HL-60 (cell line): ENCODE data around the gene PTPRG.

Experiments
- DNase-seq, 2 experiments: peaks; one replicate each; pipeline ENCODE4 v3.0.0-alpha.2; 2010 to 2020; ENCODE audit warnings: low read depth in 1 of 2, low spot score in 1 of 2
- H3K27ac ChIP-seq: fragments of 250-450 bp; sonication (Bioruptor Pico); replicated peaks from 2 replicates; pipeline ENCODE4 v1.5.1; 2020; ENCODE audit warnings: mild to moderate bottlenecking, moderate library complexity
- H3K27me3 ChIP-seq: fragments of 250-450 bp; sonication (Bioruptor Pico); 2 replicates; pipeline ENCODE4 v1.5.1; 2021; ENCODE audit warnings: mild to moderate bottlenecking, moderate library complexity; ENCODE audit not compliant: insufficient read depth, poor library complexity, severe bottlenecking
- H3K4me3 ChIP-seq: replicated peaks from 2 replicates; pipeline ENCODE4 v1.5.1; 2011; ENCODE audit warnings: mild to moderate bottlenecking, control low read depth, low read length; ENCODE audit not compliant: insufficient read depth
- CTCF ChIP-seq: IDR thresholded peaks from one replicate; pipeline ENCODE4 v1.5.1; 2011; ENCODE audit warnings: low read length, control low read depth, inconsistent platforms; ENCODE audit not compliant: insufficient read depth
- GABPA ChIP-seq: IDR thresholded peaks from 2 replicates; pipeline ENCODE4 v1.6.1; 2012; ENCODE audit warnings: low read depth
- POLR2AphosphoS5 ChIP-seq: IDR thresholded peaks from 2 replicates; pipeline ENCODE4 v1.6.1; 2012; ENCODE audit warnings: low read depth
- REST ChIP-seq: IDR thresholded peaks from 2 replicates; pipeline ENCODE4 v1.6.1; 2012; ENCODE audit warnings: low read depth; ENCODE audit not compliant: insufficient replicate concordance
- SPI1 ChIP-seq: IDR thresholded peaks from 2 replicates; pipeline ENCODE4 v1.6.1; 2012; ENCODE audit warnings: low read depth, mild to moderate bottlenecking, borderline replicate concordance

Gene PTPRG

GRCh38 chr3:61926923-61927322, 365.6 kb downstream of the PTPRG start:
- DNase-seq, result no peak
- H3K4me3 ChIP-seq, result no peak overlapping the region
- H3K27ac ChIP-seq, result no peak overlapping the region
- TF ChIP-seq GABPA (no peak), SPI1 (no peak), REST (no peak), CTCF (no peak), POLR2AphosphoS5 (no peak)
- no peaks in the 10 kb centered on the region for H3K27me3 ChIP-seq

- no peak for TF ChIP-seq POLR2AphosphoS5
- no peak for TF ChIP-seq REST
- no peak for TF ChIP-seq SPI1
- no peak for TF ChIP-seq GABPA
- TF ChIP-seq CTCF, result no peak
- no peak for DNase-seq
- Histone ChIP-seq H3K4me3 (no peak overlapping the region), H3K27ac (no peak overlapping the region), H3K27me3 (no peaks in the 10 kb centered on the region)
These were observed 366.0 kb downstream of the PTPRG start for GRCh38 chr3:61927332-61927731.

- no peak overlapping the region for H3K27ac ChIP-seq
- H3K4me3 ChIP-seq, result no peak overlapping the region
- DNase-seq, result no peak
- H3K27me3 ChIP-seq, result no peaks in the 10 kb centered on the region
- TF ChIP-seq POLR2AphosphoS5, result no peak
- no peak for TF ChIP-seq SPI1
- no peak for TF ChIP-seq CTCF
- no peak for TF ChIP-seq GABPA
- no peak for TF ChIP-seq REST
These were observed 366.7 kb downstream of the PTPRG start for GRCh38 chr3:61928039-61928438.
